Astrocyte (in vitro differentiated cells and primary cell): ENCODE results near the gene MTFP1. TPM values are rescaled to one million over a fixed set of nuclear protein-coding genes. Genes with fewer than 3 reads are reported as not detected.

ENCODE experiments used
- DNase-seq: peaks from one replicate; pipeline ENCODE4 v3.0.0-alpha.2; 2010; ENCODE audit warnings: low read depth
- FAIRE-seq: peaks from 2 replicates; lab custom pipeline; 2011; peaks lifted over from hg19 to GRCh38; lab: Jason Lieb, UNC
- H2AFZ ChIP-seq: 2 replicates; pipeline ENCODE4 v1.6.0; 2012; ENCODE audit warnings: low read depth, low read length, inconsistent platforms
- H3K27ac ChIP-seq: 2 replicates; pipeline ENCODE4 v1.5.1; 2011; ENCODE audit warnings: low read depth, low read length, inconsistent platforms
- H3K27me3 ChIP-seq: 2 replicates; pipeline ENCODE4 v1.6.0; 2011; ENCODE audit warnings: low read length, inconsistent platforms; ENCODE audit not compliant: insufficient read depth
- H3K36me3 ChIP-seq: 2 replicates; pipeline ENCODE4 v1.5.1; 2011; ENCODE audit warnings: low read length, inconsistent platforms; ENCODE audit not compliant: insufficient read depth
- H3K4me1 ChIP-seq: 2 replicates; pipeline ENCODE4 v1.5.1; 2011; ENCODE audit warnings: low read length, inconsistent platforms; ENCODE audit not compliant: insufficient read depth
- H3K4me2 ChIP-seq: 2 replicates; pipeline ENCODE4 v1.6.0; 2012; ENCODE audit warnings: low read length, inconsistent platforms
- H3K4me3 ChIP-seq: 2 replicates; pipeline ENCODE4 v1.5.1; 2011; ENCODE audit warnings: low read depth, mild to moderate bottlenecking, low read length, inconsistent platforms; ENCODE audit not compliant: insufficient read depth
- H3K79me2 ChIP-seq: 2 replicates; pipeline ENCODE4 v1.6.0; 2012; ENCODE audit warnings: mild to moderate bottlenecking, low read length, inconsistent platforms; ENCODE audit not compliant: insufficient read depth
- H3K9ac ChIP-seq: 2 replicates; pipeline ENCODE4 v1.6.0; 2012; ENCODE audit warnings: mild to moderate bottlenecking, low read length, inconsistent platforms
- H3K9me3 ChIP-seq: 2 replicates; pipeline ENCODE4 v1.5.1; 2012; ENCODE audit warnings: low read depth, mild to moderate bottlenecking, low read length, inconsistent platforms; ENCODE audit not compliant: insufficient read depth
- H4K20me1 ChIP-seq: 2 replicates; pipeline ENCODE4 v1.6.0; 2012; ENCODE audit warnings: low read length, inconsistent platforms; ENCODE audit not compliant: insufficient read depth
- H3K27ac Mint-ChIP-seq: one replicate; pipeline ENCODE4 v1.8.0; 2021; ENCODE audit warnings: mild to moderate bottlenecking, mixed read lengths; ENCODE audit not compliant: unreplicated experiment
- H3K27me3 Mint-ChIP-seq: one replicate; pipeline ENCODE4 v1.8.0; 2021; ENCODE audit warnings: low read depth, mixed read lengths; ENCODE audit not compliant: unreplicated experiment
- H3K36me3 Mint-ChIP-seq: one replicate; pipeline ENCODE4 v1.8.0; 2021; ENCODE audit warnings: low read depth, mixed read lengths; ENCODE audit not compliant: unreplicated experiment
- H3K4me1 Mint-ChIP-seq: one replicate; pipeline ENCODE4 v1.8.0; 2021; ENCODE audit warnings: low read depth, mixed read lengths; ENCODE audit not compliant: unreplicated experiment
- H3K4me3 Mint-ChIP-seq: one replicate; pipeline ENCODE4 v1.8.0; 2021; ENCODE audit warnings: mild to moderate bottlenecking, moderate library complexity, mixed read lengths; ENCODE audit not compliant: unreplicated experiment
- H3K9me3 Mint-ChIP-seq: one replicate; pipeline ENCODE4 v1.8.0; 2021; ENCODE audit warnings: mild to moderate bottlenecking, mixed read lengths; ENCODE audit not compliant: unreplicated experiment
- CTCF ChIP-seq: IDR thresholded peaks from 2 replicates; pipeline ENCODE4 v1.5.1; 2011; ENCODE audit warnings: low read depth, mild to moderate bottlenecking, inconsistent platforms, low read length, moderate library complexity; ENCODE audit not compliant: insufficient read depth
- EZH2 ChIP-seq: IDR thresholded peaks from 2 replicates; pipeline ENCODE4 v1.6.1; 2012; ENCODE audit warnings: mild to moderate bottlenecking, low read length, inconsistent platforms; ENCODE audit not compliant: insufficient read depth
- total RNA-seq: library from RNA; stranded (reverse); gene quantifications from 2 replicates; pipeline ENCODE4 v1.2.1, GENCODE V29; 2021

MTFP1 gene
- total RNA-seq, 1 donor from 2014 or later, result 13.0 TPM

- no peak for DNase-seq
- Mint-ChIP-seq H3K9me3 (no peaks in the 10 kb centered on the region), H3K27ac (no peak overlapping the region), H3K27me3 (peaks cover 11% of the 10 kb centered on the region), H3K36me3 (no peaks in the 10 kb centered on the region), H3K4me3 (no peak overlapping the region), H3K4me1 (no peaks in the 10 kb centered on the region)
- Histone ChIP-seq H3K9ac (no peak overlapping the region), H3K79me2 (no peaks in the 10 kb centered on the region), H3K9me3 (peaks cover 3% of the 10 kb centered on the region), H3K27ac (no peak overlapping the region), H3K4me3 (no peak overlapping the region), H2AFZ (no peak overlapping the region), H3K4me2 (no peak overlapping the region), H4K20me1 (no peaks in the 10 kb centered on the region), H3K4me1 (no peaks in the 10 kb centered on the region), H3K36me3 (no peaks in the 10 kb centered on the region), H3K27me3 (no peaks in the 10 kb centered on the region)
- TF ChIP-seq EZH2, result no peak
- no peak for TF ChIP-seq CTCF
- FAIRE-seq, result no peak
Measured at GRCh38 chr22:30455075-30455840, 29.7 kb downstream of the MTFP1 start.

GRCh38 chr22:30457981-30458380 lies 32.4 kb downstream of the MTFP1 start:
- H3K27ac ChIP-seq, result no peak overlapping the region
- H4K20me1 ChIP-seq, result no peaks in the 10 kb centered on the region
- TF ChIP-seq CTCF, result no peak
- H3K27me3 ChIP-seq, result peaks cover under 1% of the 10 kb centered on the region
- Mint-ChIP-seq H3K27ac (peak overlapping the region; percentile 38), H3K9me3 (no peaks in the 10 kb centered on the region), H3K27me3 (peaks cover 10% of the 10 kb centered on the region), H3K4me1 (no peaks in the 10 kb centered on the region), H3K36me3 (no peaks in the 10 kb centered on the region), H3K4me3 (no peak overlapping the region)
- no peaks in the 10 kb centered on the region for H3K36me3 ChIP-seq
- no peak overlapping the region for H3K9ac ChIP-seq
- no peaks in the 10 kb centered on the region for H3K4me1 ChIP-seq
- H3K79me2 ChIP-seq, result no peaks in the 10 kb centered on the region
- FAIRE-seq (no peak), DNase-seq (no peak)
- H2AFZ ChIP-seq, result peak overlapping the region; percentile 10
- peaks cover 3% of the 10 kb centered on the region for H3K9me3 ChIP-seq
- H3K4me2 ChIP-seq, result no peak overlapping the region
- H3K4me3 ChIP-seq, result no peak overlapping the region
